Measurements from ENCODE around the gene NUBP2.
A peak's percentile ranks its signal among the peaks of the same experiment; 100 is the strongest.

The NUBP2 gene

GRCh38 chr16:1741553-1742165 is 41.1 kb upstream of the NUBP2 start:
- no peak for DNase-seq
- no peak for TF ChIP-seq CTCF (IDR thresholded peaks at IDR 0.05; ENCODE audit: low read depth, low read length, missing control alignments)
- Histone ChIP-seq H3K4me3 (ENCODE audit: low read depth, low read length) (no peak overlapping the region), H3K36me3 (replicated peaks) (peaks cover 26% of the 10 kb centered on the region), H3K27ac (no peak overlapping the region), H3K27me3 (replicated peaks) (no peaks in the 10 kb centered on the region)
- in situ Hi-C loops (cut with HindIII; ENCODE audit: low pct_ligation_motif_present, low sequenced_read_pairs) = no loop called here

- Histone ChIP-seq H3K4me3 (ENCODE audit: low read depth, low read length) (no peak overlapping the region), H3K36me3 (replicated peaks) (peaks cover 38% of the 10 kb centered on the region), H3K27ac (no peak overlapping the region), H3K27me3 (replicated peaks) (no peaks in the 10 kb centered on the region)
- no peak for TF ChIP-seq CTCF (IDR thresholded peaks at IDR 0.05; ENCODE audit: low read depth, low read length, missing control alignments)
- in situ Hi-C loops (cut with HindIII; ENCODE audit: low pct_ligation_motif_present, low sequenced_read_pairs) = no loop called here
- DNase-seq = no peak
These were observed 39.1 kb upstream of the NUBP2 start for GRCh38 chr16:1743376-1744337.

GRCh38 chr16:1744338-1744840 is 38.4 kb upstream of the NUBP2 start:
- no peak for TF ChIP-seq CTCF (IDR thresholded peaks at IDR 0.05; ENCODE audit: low read depth, low read length, missing control alignments)
- Histone ChIP-seq H3K36me3 (replicated peaks) (peaks cover 46% of the 10 kb centered on the region), H3K27me3 (replicated peaks) (no peaks in the 10 kb centered on the region), H3K27ac (no peak overlapping the region), H3K4me3 (ENCODE audit: low read depth, low read length) (no peak overlapping the region)
- in situ Hi-C loops (cut with HindIII; ENCODE audit: low pct_ligation_motif_present, low sequenced_read_pairs) = no loop called here
- no peak for DNase-seq

- H3K27ac ChIP-seq = peak overlapping the region; percentile 94
- in situ Hi-C loops (cut with HindIII; ENCODE audit: low pct_ligation_motif_present, low sequenced_read_pairs) = no loop called here
- peak; percentile 55 for DNase-seq
- H3K27me3 ChIP-seq (replicated peaks) = no peaks in the 10 kb centered on the region
- H3K36me3 ChIP-seq (replicated peaks) = peaks cover 47% of the 10 kb centered on the region
- peak overlapping the region; percentile 15 for H3K4me3 ChIP-seq (ENCODE audit: low read depth, low read length)
- no peak for TF ChIP-seq CTCF (IDR thresholded peaks at IDR 0.05; ENCODE audit: low read depth, low read length, missing control alignments)
These were observed 37.4 kb upstream of the NUBP2 start for GRCh38 chr16:1745181-1745899.

DNA sequence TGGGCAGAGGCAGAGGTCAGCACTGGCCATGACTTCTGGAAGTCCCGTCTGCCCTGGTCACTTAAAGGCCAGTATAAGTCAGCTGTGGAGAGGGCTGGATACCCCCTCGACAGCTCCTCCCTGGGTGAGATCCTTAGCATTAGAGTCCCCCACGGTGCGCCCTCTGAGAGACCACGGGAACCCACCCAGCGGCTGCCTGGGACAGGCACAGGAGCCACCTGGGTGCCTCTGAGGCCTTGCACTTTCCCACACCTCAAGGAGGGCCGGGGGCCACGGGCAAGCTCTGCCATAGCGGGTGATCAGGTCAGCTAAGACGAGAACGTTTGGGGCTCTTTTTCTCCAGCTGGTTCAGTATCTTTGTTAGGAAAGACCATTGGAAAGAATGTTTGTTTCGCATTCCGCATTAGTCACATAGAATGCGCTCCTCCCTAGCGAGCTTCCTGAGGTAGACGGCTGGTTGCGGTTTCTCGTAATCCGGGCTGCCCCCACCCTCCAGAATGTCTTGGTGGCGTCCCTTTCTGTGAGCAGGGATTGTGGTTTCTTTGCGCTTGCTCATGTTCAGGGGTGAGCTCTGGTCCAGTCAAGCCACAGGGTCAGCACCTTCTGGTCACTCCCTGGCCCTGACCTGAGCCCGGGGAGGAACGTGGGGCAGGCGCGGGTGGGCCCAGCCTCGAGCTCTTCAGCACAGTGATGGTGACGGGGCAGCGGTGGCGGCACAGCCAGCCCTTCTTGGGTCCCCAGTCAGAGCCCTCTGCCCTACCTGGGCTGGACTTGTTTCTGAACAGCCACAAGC is 36.7 kb upstream of the NUBP2 start:
- in situ Hi-C loops (cut with HindIII; ENCODE audit: low pct_ligation_motif_present, low sequenced_read_pairs) = no loop called here
- Histone ChIP-seq H3K27me3 (replicated peaks) (no peaks in the 10 kb centered on the region), H3K27ac (peak overlapping the region; percentile 94), H3K36me3 (replicated peaks) (peaks cover 44% of the 10 kb centered on the region), H3K4me3 (ENCODE audit: low read depth, low read length) (peak overlapping the region; percentile 15)
- TF ChIP-seq CTCF (IDR thresholded peaks at IDR 0.05; ENCODE audit: low read depth, low read length, missing control alignments) = no peak
- DNase-seq = peak; percentile 93

Measured in brain microvascular endothelial cell (primary cell).